SK-N-SH treated with all-trans-retinoic acid at 6 μM for 48 hours (cell line): Measurements from ENCODE around the gene PCBP1.

Experiments used
- ATAC-seq: fragments of 200-7000 bp; cut with Tn5 transposase; 3 replicates; pipeline ENCODE4 v1.9.1; 2020; ENCODE audit warnings: mild to moderate bottlenecking, moderate library complexity
- ARNTL ChIP-seq: fragments of 450-650 bp; formaldehyde crosslinking; IDR thresholded peaks from 2 replicates; pipeline ENCODE4 v1.5.0; 2020; ENCODE audit warnings: low read depth, mild to moderate bottlenecking, moderate library complexity, borderline replicate concordance
- BACH2 ChIP-seq: fragments of 250-450 bp; sonication (Bioruptor Pico); IDR thresholded peaks from 2 replicates; pipeline ENCODE4 v1.9.0; 2021; ENCODE audit warnings: mild to moderate bottlenecking, borderline replicate concordance
- CREB5 ChIP-seq: fragments of 250-450 bp; sonication (Bioruptor Pico); IDR thresholded peaks from 2 replicates; pipeline ENCODE4 v1.5.1; 2020; ENCODE audit warnings: low read depth, mild to moderate bottlenecking, moderate library complexity
- CSDC2 ChIP-seq: fragments of 250-450 bp; sonication (Bioruptor Pico); IDR thresholded peaks from 2 replicates; pipeline ENCODE4 v1.5.0; 2020; ENCODE audit warnings: mild to moderate bottlenecking, moderate library complexity
- CSRNP3 ChIP-seq: fragments of 250-450 bp; sonication (Bioruptor Pico); IDR thresholded peaks from 2 replicates; pipeline ENCODE4 v1.5.1; 2021; ENCODE audit warnings: mild to moderate bottlenecking, moderate library complexity
- ESRRG ChIP-seq: fragments of 250-450 bp; sonication (Bioruptor Pico); IDR thresholded peaks from 2 replicates; pipeline ENCODE4 v1.6.1; 2021; ENCODE audit warnings: mild to moderate bottlenecking
- GLIS3 ChIP-seq: fragments of 250-450 bp; sonication (Bioruptor Pico); IDR thresholded peaks from 2 replicates; pipeline ENCODE4 v1.5.0; 2020; ENCODE audit warnings: mild to moderate bottlenecking, moderate library complexity
- ISL1 ChIP-seq: fragments of 250-450 bp; sonication (Bioruptor Pico); IDR thresholded peaks from 2 replicates; pipeline ENCODE4 v2.1.2; 2022; ENCODE audit warnings: mild to moderate bottlenecking, moderate library complexity
- OSR1 ChIP-seq: fragments of 250-450 bp; sonication (Bioruptor Pico); IDR thresholded peaks from 2 replicates; pipeline ENCODE4 v1.8.0; 2022; ENCODE audit warnings: moderate library complexity, mild to moderate bottlenecking, inconsistent platforms
- PATZ1 ChIP-seq: fragments of 250-450 bp; sonication (Bioruptor Pico); IDR thresholded peaks from 2 replicates; pipeline ENCODE4 v1.8.0; 2020; ENCODE audit warnings: mild to moderate bottlenecking, moderate library complexity, borderline replicate concordance
- POU6F1 ChIP-seq: fragments of 250-450 bp; sonication (Bioruptor Pico); IDR thresholded peaks from 2 replicates; pipeline ENCODE4 v1.8.0; 2021; ENCODE audit warnings: low read depth, mild to moderate bottlenecking, moderate library complexity, borderline replicate concordance
- PPARA ChIP-seq: fragments of 250-450 bp; sonication (Bioruptor Pico); IDR thresholded peaks from 2 replicates; pipeline ENCODE4 v1.5.0; 2020; ENCODE audit warnings: mild to moderate bottlenecking, borderline replicate concordance
- RARB ChIP-seq: fragments of 250-450 bp; sonication (Bioruptor Pico); IDR thresholded peaks from 2 replicates; pipeline ENCODE4 v1.8.0; 2021; ENCODE audit warnings: mild to moderate bottlenecking, moderate library complexity
- SNAI2 ChIP-seq: fragments of 250-450 bp; sonication (Bioruptor Pico); IDR thresholded peaks from 2 replicates; pipeline ENCODE4 v1.5.0; 2020; ENCODE audit warnings: mild to moderate bottlenecking, moderate library complexity
- TCF4 ChIP-seq: fragments of 250-450 bp; sonication (Bioruptor Pico); IDR thresholded peaks from 2 replicates; pipeline ENCODE4 v1.8.0; 2021; ENCODE audit warnings: mild to moderate bottlenecking, moderate library complexity, borderline replicate concordance
- TOX ChIP-seq: fragments of 250-450 bp; sonication (Bioruptor Pico); IDR thresholded peaks from 2 replicates; pipeline ENCODE4 v1.8.0; 2021; ENCODE audit warnings: mild to moderate bottlenecking, moderate library complexity, borderline replicate concordance
- ZC3H10 ChIP-seq: fragments of 250-450 bp; sonication (Bioruptor Pico); IDR thresholded peaks from 2 replicates; pipeline ENCODE4 v1.5.1; 2021; ENCODE audit warnings: mild to moderate bottlenecking, moderate library complexity
- ZFP3 ChIP-seq: fragments of 250-450 bp; sonication (Bioruptor Pico); IDR thresholded peaks from 2 replicates; pipeline ENCODE4 v1.5.0; 2020; ENCODE audit warnings: mild to moderate bottlenecking, moderate library complexity
- ZFP30 ChIP-seq: fragments of 450-650 bp; formaldehyde crosslinking; IDR thresholded peaks from 2 replicates; pipeline ENCODE4 v1.5.0; 2022; ENCODE audit warnings: mild to moderate bottlenecking, moderate library complexity
- ZNF565 ChIP-seq: fragments of 450-650 bp; formaldehyde crosslinking; conservative IDR thresholded peaks from 2 replicates; pipeline ENCODE4 v1.5.0; 2020; ENCODE audit warnings: low read depth, mild to moderate bottlenecking, moderate library complexity
- ZNF70 ChIP-seq: fragments of 450-650 bp; formaldehyde crosslinking; IDR thresholded peaks from 2 replicates; pipeline ENCODE4 v1.5.0; 2020; ENCODE audit warnings: mild to moderate bottlenecking, moderate library complexity
- ZNF8 ChIP-seq: fragments of 450-650 bp; formaldehyde crosslinking; IDR thresholded peaks from 2 replicates; pipeline ENCODE4 v1.5.0; 2020; ENCODE audit warnings: mild to moderate bottlenecking, moderate library complexity

Gene PCBP1

GRCh38 chr2:70089983-70090525, 2.8 kb downstream of the PCBP1 start:
- ATAC-seq = no peak
- TF ChIP-seq CSRNP3 (CRISPR knock-in tag) (peak; percentile 37; the same call in 1 of the 2 replicates), PPARA (CRISPR knock-in tag) (no peak)

- TF ChIP-seq TOX (CRISPR knock-in tag) (no peak), ZFP3 (no peak), TCF4 (no peak), ZC3H10 (no peak), OSR1 (no peak), ISL1 (CRISPR knock-in tag) (no peak), ZNF565 (CRISPR knock-in tag) (no peak), CSRNP3 (CRISPR knock-in tag) (no peak)
- ATAC-seq = no peak
These were observed 3.5 kb downstream of the PCBP1 start for GRCh38 chr2:70090706-70091334.

- no peak for ATAC-seq
- TF ChIP-seq ZFP30 (CRISPR knock-in tag) = no peak
- no peak for TF ChIP-seq ZNF70 (CRISPR knock-in tag)
- TF ChIP-seq POU6F1 (CRISPR knock-in tag) = no peak
- TF ChIP-seq SNAI2 (CRISPR knock-in tag) = no peak
- TF ChIP-seq TOX (CRISPR knock-in tag) = no peak
- no peak for TF ChIP-seq GLIS3 (CRISPR knock-in tag)
- TF ChIP-seq PPARA (CRISPR knock-in tag) = no peak
- TF ChIP-seq CSDC2 (CRISPR knock-in tag) = no peak
- no peak for TF ChIP-seq ZNF565 (CRISPR knock-in tag)
- TF ChIP-seq ESRRG = no peak
- no peak for TF ChIP-seq CREB5 (CRISPR knock-in tag)
- TF ChIP-seq BACH2 (CRISPR knock-in tag) = no peak
- TF ChIP-seq ZNF8 (CRISPR knock-in tag) = no peak
- TF ChIP-seq TCF4 = no peak
- TF ChIP-seq ARNTL (CRISPR knock-in tag) = no peak
- TF ChIP-seq OSR1 = no peak
- no peak for TF ChIP-seq ISL1 (CRISPR knock-in tag)
- no peak for TF ChIP-seq PATZ1 (CRISPR knock-in tag)
- TF ChIP-seq, all 23 proteins: peak for 0
These were observed 4.1 kb downstream of the PCBP1 start for GRCh38 chr2:70091364-70091763.

- ATAC-seq = no peak
- TF ChIP-seq PATZ1 (CRISPR knock-in tag) (no peak), ESRRG (no peak), ZC3H10 (no peak), RARB (CRISPR knock-in tag) (no peak), ZNF70 (CRISPR knock-in tag) (no peak), CSDC2 (CRISPR knock-in tag) (no peak), CSRNP3 (CRISPR knock-in tag) (no peak), ARNTL (CRISPR knock-in tag) (no peak), TCF4 (no peak), OSR1 (no peak), CREB5 (CRISPR knock-in tag) (no peak), PPARA (CRISPR knock-in tag) (no peak)
These were observed 4.5 kb downstream of the PCBP1 start for GRCh38 chr2:70091816-70092215.
